HG03097 (cell line): ENCODE results near the gene CACNA2D3.
A peak's percentile ranks its signal among the peaks of the same experiment; 100 is the strongest.
"Not testable (repeated sequence)": the region's sequence is repeated elsewhere in the genome, so short reads cannot be mapped to it uniquely, and the experiment has no call there.

Source experiments
- ATAC-seq: cut with Tn5 transposase; IDR thresholded peaks from one replicate; pipeline ENCODE4 v1.9.1; 2021; ENCODE audit not compliant: unreplicated experiment, low FRiP score

Gene CACNA2D3

GRCh38 chr3:54122324-54123002, at the start of gene CACNA2D3:
Gene CACNA2D3 (plus strand): TSS chr3:54122552.
- ATAC-seq: no peak

- ATAC-seq: no peak
Observed at GRCh38 chr3:54073386-54073785, 49.0 kb upstream of the CACNA2D3 start.

GRCh38 chr3:54079314-54079713, 43.0 kb upstream of the CACNA2D3 start:
- no peak for ATAC-seq

GRCh38 chr3:54079730-54080325, 42.5 kb upstream of the CACNA2D3 start:
- ATAC-seq: no peak

GRCh38 chr3:54083921-54084320, 38.4 kb upstream of the CACNA2D3 start:
- ATAC-seq: no peak

DNA sequence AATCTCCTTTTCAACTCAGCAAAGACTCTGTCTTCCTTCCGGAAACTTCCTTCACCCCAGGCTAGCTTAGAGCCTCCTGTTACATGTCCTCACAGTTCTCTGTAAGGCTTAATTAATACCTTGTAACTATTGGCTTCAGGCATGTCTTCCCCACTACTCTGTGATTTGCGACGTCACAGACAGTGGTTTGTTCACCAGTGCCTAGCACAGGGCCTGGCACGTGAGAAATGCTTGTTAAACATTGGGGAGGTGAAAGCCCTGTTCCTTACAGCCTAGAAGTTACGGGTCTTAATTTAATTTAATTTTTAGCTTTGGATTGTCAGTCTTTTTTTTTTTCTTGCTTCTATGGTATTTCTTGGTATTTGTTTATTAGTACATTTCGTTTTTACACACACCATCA, 36.4 kb upstream of the CACNA2D3 start:
- no peak for ATAC-seq

DNA sequence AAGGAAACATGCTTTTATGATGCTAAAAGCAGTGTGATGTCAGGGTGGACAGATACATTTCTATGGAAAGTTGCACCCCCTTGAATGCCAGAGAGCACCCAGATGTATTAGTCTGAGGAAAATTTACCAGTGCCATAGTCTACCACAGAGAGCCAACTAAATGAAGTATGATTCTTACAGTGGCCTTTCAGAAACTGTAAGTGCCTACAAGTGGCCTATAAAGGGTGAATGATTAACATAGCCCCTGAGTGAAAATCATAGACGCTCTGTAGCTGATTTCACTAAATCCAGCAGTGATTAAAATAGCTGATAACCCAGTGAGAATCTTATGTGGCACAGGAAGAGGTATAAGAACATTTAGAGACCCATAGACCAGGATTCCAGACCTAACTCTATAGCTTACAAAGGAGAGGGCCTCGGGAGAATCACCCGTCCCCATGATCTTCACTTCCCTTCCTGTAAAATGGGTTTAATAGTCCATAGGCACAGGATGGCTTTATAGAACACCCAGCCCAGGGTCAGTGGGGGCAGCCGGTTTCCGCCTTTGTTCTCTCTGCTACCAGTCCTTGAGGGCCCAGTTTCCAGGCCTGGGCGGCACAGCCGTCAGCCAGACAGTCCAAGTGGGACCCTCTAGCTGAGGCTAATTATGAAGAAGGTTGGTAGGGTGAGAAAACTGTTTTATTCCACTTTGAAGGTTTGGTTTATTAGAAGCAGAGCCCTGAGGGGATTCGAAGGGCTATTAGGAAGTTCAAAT, 35.5 kb upstream of the CACNA2D3 start:
- no peak for ATAC-seq

GRCh38 chr3:54087581-54088410, 34.6 kb upstream of the CACNA2D3 start:
- ATAC-seq: no peak

- no peak for ATAC-seq
Observed at GRCh38 chr3:54093491-54094248, 28.7 kb upstream of the CACNA2D3 start.

DNA sequence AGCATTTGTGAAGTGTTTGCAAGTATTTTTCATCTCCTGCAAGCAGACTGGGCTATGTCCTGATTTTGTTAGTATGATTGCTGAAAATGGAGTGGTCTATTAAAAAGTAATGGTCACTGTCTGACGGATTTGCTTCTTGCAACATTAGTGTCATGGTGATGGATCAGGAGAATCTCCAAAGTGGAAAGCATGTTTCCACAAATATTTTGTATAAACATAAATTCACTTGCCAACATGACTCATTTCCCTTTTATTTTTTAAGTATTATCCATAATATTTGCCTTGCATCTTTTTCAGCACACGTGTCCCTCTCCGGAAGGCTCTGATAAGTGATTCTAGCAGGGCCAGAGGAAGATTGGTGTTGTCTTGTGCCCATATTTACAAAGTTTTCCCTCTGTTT, 27.4 kb upstream of the CACNA2D3 start:
- no peak for ATAC-seq

DNA sequence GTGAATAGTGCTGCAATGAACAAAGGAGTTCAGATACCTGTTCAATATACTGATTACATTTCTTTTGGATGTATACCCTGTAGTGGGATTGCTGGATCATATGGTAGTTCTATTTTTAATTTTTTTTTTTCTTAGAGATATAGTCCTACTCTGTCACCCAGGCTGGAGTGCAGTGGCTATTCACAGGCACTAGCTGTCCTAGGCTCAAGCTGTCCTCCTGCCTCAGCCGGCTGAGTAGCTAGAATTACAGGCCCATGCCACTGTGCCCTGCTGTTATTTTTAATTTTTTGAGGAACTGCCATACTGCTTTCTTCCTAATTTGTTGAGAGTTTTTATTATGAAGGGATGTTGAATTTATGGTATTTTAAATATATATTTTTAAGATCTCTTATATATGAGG, 23.0 kb upstream of the CACNA2D3 start:
- ATAC-seq: no peak

DNA sequence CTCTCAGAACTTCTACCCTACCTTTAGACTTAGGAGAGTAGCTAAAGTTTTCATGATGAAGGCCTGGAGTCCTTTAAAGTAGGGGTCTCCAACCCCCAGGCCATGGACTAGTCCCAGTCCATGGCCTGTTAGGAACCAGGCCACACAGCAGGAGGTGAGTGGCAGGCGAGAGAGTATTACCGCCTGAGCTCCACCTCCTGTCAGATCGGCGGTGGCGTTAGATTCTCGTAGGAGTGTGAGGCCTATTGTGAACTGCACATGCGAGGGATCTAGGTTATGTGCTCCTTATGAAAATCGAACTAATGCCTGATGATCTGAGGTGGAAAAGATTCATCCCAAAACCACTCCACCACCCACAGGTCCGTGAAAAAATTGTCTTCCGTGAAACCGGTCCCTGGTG, 18.3 kb upstream of the CACNA2D3 start:
- ATAC-seq: no peak

- not testable (repeated sequence) for ATAC-seq
Observed at GRCh38 chr3:54116129-54116528, 6.2 kb upstream of the CACNA2D3 start.

DNA sequence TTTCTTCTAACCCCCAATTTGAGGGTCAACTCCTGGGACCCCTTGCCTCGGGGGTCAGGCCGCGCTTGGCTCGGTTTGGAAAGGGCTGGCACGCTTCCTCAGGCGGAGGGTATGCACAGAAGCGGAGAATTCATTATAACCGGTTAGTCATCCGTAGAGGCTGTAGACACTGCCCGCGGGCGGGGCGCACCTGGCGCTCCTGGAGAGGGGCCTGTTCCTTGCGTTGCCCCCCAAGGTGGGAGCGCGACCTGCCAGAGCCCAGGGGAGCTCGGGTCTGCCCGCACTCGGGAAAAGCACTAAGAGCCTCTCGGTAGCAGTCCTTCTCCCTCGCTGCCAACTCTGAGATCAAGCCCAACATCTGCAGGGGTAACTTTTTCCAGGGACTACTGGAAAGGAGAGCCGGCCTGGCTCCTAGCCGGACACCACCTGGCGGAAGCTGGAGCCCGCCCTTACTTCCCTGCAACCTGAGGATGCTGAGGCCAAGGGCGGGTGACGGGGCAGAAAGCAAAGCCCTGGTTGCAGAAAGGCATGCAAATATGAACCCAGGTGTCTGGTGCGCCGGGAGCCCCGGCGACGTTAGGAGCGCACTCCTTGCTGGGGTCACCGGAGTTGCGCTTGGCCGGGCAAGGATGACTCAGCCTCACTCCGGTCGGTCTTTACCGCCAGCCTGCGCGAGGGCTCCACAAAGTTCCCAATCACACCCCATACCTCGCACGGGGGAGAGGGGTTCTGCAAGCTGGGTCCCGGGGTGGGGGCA, 1.5 kb upstream of the CACNA2D3 start:
- peak; percentile 80 for ATAC-seq

DNA sequence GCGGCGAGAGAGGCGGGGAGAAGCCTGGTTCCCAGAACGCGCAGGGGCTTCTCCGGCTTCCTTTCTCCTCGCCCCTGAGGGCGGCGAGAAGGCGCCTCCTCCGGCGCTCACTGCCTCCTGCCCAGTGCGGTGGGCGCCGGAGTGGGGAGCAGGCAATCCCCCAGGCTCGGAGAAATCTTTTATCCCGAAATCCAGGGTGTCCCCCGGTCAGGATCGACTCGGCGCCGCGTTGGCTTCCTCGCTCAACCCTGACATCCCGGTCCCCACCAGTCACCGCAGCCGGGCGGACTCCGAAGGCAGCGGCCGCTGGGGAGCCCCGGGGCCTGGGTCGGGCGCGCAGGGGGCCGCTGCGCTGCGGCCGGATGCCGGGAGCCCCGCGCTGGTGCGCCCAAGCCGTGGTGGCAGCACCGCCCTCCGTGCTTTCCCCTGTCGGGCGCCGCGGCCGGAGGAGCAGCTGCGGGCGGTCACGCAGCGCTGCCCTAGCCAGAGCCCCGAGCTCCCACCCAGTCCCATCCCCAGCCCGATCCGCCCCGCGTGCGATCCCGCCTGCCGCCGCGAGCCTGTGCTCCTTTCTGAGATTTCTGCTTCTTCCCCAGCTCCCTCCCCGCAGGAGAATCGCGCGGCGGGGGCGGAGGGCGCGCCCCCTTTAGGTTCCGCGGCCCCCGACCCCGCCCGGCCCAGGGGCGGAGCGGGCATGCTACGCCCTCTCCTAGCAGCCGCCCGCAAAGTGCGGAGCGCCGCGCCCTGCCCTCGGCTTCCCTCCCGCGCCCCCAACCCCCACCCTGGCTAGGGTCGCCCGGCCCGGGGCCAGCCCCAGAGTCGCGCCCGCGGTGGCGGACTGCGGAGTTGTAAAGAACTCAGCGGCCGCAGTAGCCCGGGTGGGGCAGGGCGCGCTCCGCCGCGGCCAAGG, 683 bp upstream of the CACNA2D3 start:
- ATAC-seq: no peak

DNA sequence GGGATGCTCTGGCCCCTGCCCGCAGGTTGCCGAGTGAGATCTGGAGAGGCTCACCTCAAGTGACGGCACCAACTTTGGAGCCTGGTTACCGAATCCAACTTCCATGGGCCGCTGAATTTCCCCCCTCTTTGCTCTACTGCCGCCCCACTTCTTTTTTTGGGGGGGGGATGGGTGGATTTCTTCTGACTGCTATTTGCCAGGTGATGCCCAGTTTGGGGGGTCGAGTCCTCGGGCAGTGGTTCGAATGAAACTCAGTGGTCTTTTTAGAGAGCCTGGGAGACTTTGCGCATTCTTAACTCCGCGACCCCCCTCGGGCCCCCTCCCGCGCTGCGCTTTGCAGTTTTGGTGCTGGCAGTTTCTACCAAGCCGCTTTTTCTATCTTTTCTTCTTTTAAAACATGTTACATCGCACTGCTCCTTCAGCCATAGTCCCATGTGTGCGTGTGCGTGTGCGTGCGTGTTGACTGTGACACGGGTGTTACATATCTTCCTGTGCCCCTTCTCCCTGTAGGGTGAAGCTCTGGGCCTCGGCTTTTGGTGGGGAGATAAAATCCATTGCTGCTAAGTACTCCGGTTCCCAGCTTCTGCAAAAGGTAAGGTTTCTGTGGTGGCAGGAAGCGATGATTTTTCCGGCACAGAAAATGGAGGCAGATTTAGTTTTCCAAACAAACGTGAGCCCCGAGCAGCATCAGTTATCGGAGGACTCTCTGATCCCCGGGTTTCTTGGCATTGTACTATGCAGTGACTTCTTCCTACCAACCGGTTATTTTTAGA, 837 bp downstream of the CACNA2D3 start:
- no peak for ATAC-seq

GRCh38 chr3:54123776-54124196, 1.4 kb downstream of the CACNA2D3 start:
- no peak for ATAC-seq

GRCh38 chr3:54125300-54125699, 2.9 kb downstream of the CACNA2D3 start:
- ATAC-seq: no peak
